IMR-90 (cell line): ENCODE measurements around the gene TNNI3K.

ENCODE experiments used
- BHLHE40 ChIP-seq: fragments of 150-350 bp; IDR thresholded peaks from 2 replicates; pipeline ENCODE4 v1.6.1; 2016; ENCODE audit warnings: mild to moderate bottlenecking, low read depth, low read length
- CEBPB ChIP-seq: IDR thresholded peaks from 2 replicates; pipeline ENCODE4 v1.6.1; 2012; ENCODE audit warnings: low read depth, low read length, improper control_type of control experiment
- CHD1 ChIP-seq: IDR thresholded peaks from 2 replicates; pipeline ENCODE4 v1.6.1; 2012; ENCODE audit warnings: low read depth, low read length, improper control_type of control experiment
- FOS ChIP-seq: fragments of 150-350 bp; IDR thresholded peaks from 2 replicates; pipeline ENCODE4 v1.6.1; 2016; ENCODE audit warnings: low read depth, low read length
- MAFK ChIP-seq: IDR thresholded peaks from 2 replicates; pipeline ENCODE4 v1.6.1; 2012; ENCODE audit warnings: low read depth, low read length, improper control_type of control experiment
- MAZ ChIP-seq: IDR thresholded peaks from 2 replicates; pipeline ENCODE4 v1.6.1; 2012; ENCODE audit warnings: low read depth, mild to moderate bottlenecking, low read length, improper control_type of control experiment, moderate library complexity, borderline replicate concordance
- POLR2A ChIP-seq: IDR thresholded peaks from 2 replicates; pipeline ENCODE4 v1.6.1; 2012; ENCODE audit warnings: mild to moderate bottlenecking, low read depth, low read length
- RAD21 ChIP-seq: IDR thresholded peaks from 2 replicates; pipeline ENCODE4 v1.6.1; 2012; ENCODE audit warnings: low read length, improper control_type of control experiment
- RFX5 ChIP-seq: IDR thresholded peaks from 2 replicates; pipeline ENCODE4 v1.8.0; 2012; ENCODE audit warnings: low read depth, mild to moderate bottlenecking, low read length, moderate library complexity
- SMC3 ChIP-seq: fragments of 150-350 bp; IDR thresholded peaks from 2 replicates; pipeline ENCODE4 v1.6.1; 2016; ENCODE audit warnings: low read depth, mild to moderate bottlenecking, antibody characterized with exemption, low read length, moderate library complexity
- USF2 ChIP-seq: fragments of 150-350 bp; IDR thresholded peaks from 2 replicates; pipeline ENCODE4 v1.6.1; 2017; ENCODE audit warnings: mild to moderate bottlenecking, antibody characterized with exemption, low read length, low read depth
- TF ChIP-seq, protein P1 (sequence below): conservative IDR thresholded peaks from 2 replicates; pipeline ENCODE4 v1.5.1; 2012; ENCODE audit warnings: mild to moderate bottlenecking, low read depth, low read length, improper control_type of control experiment
- TF ChIP-seq, protein P2 (sequence below): fragments of 150-350 bp; IDR thresholded peaks from 2 replicates; pipeline ENCODE4 v1.6.1; 2016; ENCODE audit warnings: low read depth, mild to moderate bottlenecking, low read length, moderate library complexity, borderline replicate concordance

- TF ChIP-seq, protein P1, sequence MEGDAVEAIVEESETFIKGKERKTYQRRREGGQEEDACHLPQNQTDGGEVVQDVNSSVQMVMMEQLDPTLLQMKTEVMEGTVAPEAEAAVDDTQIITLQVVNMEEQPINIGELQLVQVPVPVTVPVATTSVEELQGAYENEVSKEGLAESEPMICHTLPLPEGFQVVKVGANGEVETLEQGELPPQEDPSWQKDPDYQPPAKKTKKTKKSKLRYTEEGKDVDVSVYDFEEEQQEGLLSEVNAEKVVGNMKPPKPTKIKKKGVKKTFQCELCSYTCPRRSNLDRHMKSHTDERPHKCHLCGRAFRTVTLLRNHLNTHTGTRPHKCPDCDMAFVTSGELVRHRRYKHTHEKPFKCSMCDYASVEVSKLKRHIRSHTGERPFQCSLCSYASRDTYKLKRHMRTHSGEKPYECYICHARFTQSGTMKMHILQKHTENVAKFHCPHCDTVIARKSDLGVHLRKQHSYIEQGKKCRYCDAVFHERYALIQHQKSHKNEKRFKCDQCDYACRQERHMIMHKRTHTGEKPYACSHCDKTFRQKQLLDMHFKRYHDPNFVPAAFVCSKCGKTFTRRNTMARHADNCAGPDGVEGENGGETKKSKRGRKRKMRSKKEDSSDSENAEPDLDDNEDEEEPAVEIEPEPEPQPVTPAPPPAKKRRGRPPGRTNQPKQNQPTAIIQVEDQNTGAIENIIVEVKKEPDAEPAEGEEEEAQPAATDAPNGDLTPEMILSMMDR, result no peak
- TF ChIP-seq SMC3 (no peak), MAZ (no peak), POLR2A (no peak), USF2 (no peak), MAFK (no peak), CHD1 (no peak), BHLHE40 (no peak), RFX5 (no peak), RAD21 (no peak), CEBPB (no peak), FOS (no peak)
- TF ChIP-seq, protein P2, sequence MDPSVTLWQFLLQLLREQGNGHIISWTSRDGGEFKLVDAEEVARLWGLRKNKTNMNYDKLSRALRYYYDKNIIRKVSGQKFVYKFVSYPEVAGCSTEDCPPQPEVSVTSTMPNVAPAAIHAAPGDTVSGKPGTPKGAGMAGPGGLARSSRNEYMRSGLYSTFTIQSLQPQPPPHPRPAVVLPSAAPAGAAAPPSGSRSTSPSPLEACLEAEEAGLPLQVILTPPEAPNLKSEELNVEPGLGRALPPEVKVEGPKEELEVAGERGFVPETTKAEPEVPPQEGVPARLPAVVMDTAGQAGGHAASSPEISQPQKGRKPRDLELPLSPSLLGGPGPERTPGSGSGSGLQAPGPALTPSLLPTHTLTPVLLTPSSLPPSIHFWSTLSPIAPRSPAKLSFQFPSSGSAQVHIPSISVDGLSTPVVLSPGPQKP, result no peak
Observed at GRCh38 chr1:74328851-74329250, 93.7 kb downstream of the TNNI3K start.
